HepG2 (cell line): ENCODE data around the gene BYSL.

Experiments
- ATAD3A ChIP-seq: sonication (generic); formaldehyde crosslinking; IDR thresholded peaks from 2 replicates; pipeline ENCODE4 v1.4.0; 2020; ENCODE audit warnings: missing genetic modification reagents
- GTF3A ChIP-seq: sonication (generic); formaldehyde crosslinking; conservative IDR thresholded peaks from 2 replicates; pipeline ENCODE4 v1.4.0; 2020; ENCODE audit warnings: mild to moderate bottlenecking, missing genetic modification reagents
- ISL2 ChIP-seq: sonication (generic); formaldehyde crosslinking; IDR thresholded peaks from 2 replicates; pipeline ENCODE4 v1.5.0; 2020; ENCODE audit warnings: missing genetic modification reagents
- POLR2A ChIP-seq, 2 experiments: IDR thresholded peaks; 2 replicates each; pipeline ENCODE4 v1.6.1; 2011; ENCODE audit warnings: low read depth in 2 of 2, low read length in 2 of 2, mild to moderate bottlenecking in 1 of 2, moderate library complexity in 1 of 2; ENCODE audit not compliant: insufficient read depth in 1 of 2
- TMF1 ChIP-seq: sonication (generic); formaldehyde crosslinking; IDR thresholded peaks from 2 replicates; pipeline ENCODE4 v1.8.1; 2022; ENCODE audit warnings: low read depth, missing genetic modification reagents
- ZBTB21 ChIP-seq: sonication (generic); formaldehyde crosslinking; IDR thresholded peaks from 2 replicates; pipeline ENCODE4 v1.4.0; 2020; ENCODE audit warnings: missing genetic modification reagents
- ZFP36 ChIP-seq: fragments of 150-350 bp; IDR thresholded peaks from 2 replicates; pipeline ENCODE4 v1.6.1; 2018; ENCODE audit warnings: borderline replicate concordance, low read length, low read depth; ENCODE audit not compliant: partially characterized antibody
- ZNF556 ChIP-seq: sonication (generic); formaldehyde crosslinking; IDR thresholded peaks from 2 replicates; pipeline ENCODE4 v1.4.0; 2020; ENCODE audit warnings: mild to moderate bottlenecking, missing genetic modification reagents, borderline replicate concordance
- ZNF747 ChIP-seq: sonication (generic); formaldehyde crosslinking; IDR thresholded peaks from 2 replicates; pipeline ENCODE4 v1.8.1; 2023; ENCODE audit warnings: missing genetic modification reagents, mild to moderate bottlenecking, borderline replicate concordance
- TF ChIP-seq, protein P1 (sequence below): sonication (generic); formaldehyde crosslinking; IDR thresholded peaks from 2 replicates; pipeline ENCODE4 v1.5.0; 2020; ENCODE audit warnings: mild to moderate bottlenecking, missing genetic modification reagents, moderate library complexity

DNA sequence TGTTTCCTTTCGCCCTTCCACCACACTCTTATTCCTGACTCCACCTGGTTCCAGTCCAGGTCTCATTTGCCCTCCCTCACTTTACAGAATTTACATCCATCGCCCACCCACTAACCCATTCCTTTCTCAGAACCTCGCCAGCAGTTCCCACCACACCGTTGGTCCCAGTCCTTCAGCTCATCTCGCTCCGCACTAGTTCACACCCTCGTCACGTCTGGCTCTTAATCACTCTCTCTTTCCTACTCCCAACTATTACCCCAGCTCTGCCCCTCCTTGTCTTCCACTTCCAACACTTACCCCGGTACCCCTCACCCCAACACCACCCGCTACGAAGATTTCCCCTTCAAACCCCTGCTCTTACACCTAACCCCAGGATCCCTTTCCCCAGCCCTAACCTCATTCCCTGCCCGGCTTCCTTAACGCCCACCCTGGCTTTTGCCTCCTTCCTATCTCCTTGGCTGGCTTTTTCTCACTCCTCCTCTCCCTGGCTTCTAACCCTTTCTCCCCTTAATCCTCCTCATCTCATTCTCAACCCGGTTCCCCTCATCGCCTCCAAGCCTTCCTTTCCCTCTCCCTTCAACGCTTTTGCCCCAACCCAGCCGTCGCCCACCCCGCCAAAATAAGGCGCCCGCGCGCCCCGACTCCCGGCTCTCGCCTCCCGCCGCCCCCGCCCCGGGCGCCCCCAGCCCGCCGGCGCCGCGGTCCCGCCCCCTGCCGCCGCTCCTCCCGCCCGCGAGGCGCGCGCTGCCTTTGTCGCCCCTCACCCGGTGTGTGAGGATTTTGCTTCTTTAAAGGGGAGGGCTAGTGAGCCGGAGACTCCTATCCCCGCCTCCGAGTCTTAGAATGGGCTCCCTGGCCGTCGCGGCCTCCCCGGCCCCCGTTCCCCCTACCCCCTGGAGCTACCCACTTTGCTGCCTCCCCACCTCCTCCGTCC is 26.7 kb upstream of the BYSL start:
- TF ChIP-seq ZNF747 (CRISPR knock-in tag) (no peak), ZFP36 (no peak), ZNF556 (no peak), POLR2A (IDR thresholded peaks at IDR 0.05; ENCODE audit: insufficient read depth in 1 of 2, low read depth in 2 of 2, low read length in 2 of 2) (no peak), TMF1 (CRISPR knock-in tag) (no peak), ISL2 (CRISPR knock-in tag) (no peak), ATAD3A (no peak), ZBTB21 (CRISPR knock-in tag) (no peak), GTF3A (no peak)
- TF ChIP-seq, protein P1, sequence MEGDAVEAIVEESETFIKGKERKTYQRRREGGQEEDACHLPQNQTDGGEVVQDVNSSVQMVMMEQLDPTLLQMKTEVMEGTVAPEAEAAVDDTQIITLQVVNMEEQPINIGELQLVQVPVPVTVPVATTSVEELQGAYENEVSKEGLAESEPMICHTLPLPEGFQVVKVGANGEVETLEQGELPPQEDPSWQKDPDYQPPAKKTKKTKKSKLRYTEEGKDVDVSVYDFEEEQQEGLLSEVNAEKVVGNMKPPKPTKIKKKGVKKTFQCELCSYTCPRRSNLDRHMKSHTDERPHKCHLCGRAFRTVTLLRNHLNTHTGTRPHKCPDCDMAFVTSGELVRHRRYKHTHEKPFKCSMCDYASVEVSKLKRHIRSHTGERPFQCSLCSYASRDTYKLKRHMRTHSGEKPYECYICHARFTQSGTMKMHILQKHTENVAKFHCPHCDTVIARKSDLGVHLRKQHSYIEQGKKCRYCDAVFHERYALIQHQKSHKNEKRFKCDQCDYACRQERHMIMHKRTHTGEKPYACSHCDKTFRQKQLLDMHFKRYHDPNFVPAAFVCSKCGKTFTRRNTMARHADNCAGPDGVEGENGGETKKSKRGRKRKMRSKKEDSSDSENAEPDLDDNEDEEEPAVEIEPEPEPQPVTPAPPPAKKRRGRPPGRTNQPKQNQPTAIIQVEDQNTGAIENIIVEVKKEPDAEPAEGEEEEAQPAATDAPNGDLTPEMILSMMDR = no peak
